HG03045 (cell line): ENCODE results near the gene STRIP1.
A peak's percentile ranks its signal among the peaks of the same experiment; 100 is the strongest.
"Not testable (repeated sequence)": the region's sequence is repeated elsewhere in the genome, so short reads cannot be mapped to it uniquely, and the experiment has no call there.

Experiments
- ATAC-seq: cut with Tn5 transposase; IDR thresholded peaks from one replicate; pipeline ENCODE4 v1.9.1; 2021; ENCODE audit warnings: mild to moderate bottlenecking, moderate library complexity; ENCODE audit not compliant: unreplicated experiment

Gene STRIP1

DNA sequence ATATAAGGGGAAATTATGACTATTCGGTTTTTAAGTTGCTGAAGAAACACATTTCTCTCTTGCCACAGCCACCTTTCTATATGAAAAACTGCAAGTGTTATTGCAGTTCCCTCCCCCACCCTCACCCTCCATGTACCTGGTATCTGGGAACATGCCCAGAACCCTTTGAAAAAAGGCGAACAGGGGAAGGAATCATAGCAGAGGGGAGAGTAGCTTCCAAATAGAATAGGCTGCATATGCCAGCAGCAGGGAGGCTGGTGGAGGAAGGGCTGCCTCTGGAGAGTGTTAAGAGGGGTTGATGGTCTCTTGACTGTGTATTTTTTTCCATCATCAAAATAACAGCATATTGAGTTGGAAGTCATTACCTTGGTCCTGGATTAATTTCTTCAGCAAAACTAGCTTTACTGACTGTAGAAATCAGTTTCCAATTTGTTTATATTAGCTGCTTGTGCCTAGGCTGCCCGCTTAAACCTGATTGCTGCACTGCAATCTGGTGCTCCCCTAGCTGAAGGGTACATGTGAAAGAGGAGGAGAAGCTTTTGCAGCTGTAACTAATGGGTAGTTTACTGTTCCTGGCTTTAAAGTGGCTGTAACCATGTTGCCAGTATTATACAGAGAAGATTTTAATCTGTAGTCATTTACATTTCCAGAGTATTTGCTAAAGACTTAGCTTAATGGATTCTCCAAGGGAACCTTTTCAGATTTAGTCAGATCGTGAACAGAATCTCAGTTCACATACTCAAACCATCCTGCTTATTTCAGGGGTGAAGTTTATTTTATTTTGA is 27.2 kb upstream of the STRIP1 start:
- no peak for ATAC-seq

DNA sequence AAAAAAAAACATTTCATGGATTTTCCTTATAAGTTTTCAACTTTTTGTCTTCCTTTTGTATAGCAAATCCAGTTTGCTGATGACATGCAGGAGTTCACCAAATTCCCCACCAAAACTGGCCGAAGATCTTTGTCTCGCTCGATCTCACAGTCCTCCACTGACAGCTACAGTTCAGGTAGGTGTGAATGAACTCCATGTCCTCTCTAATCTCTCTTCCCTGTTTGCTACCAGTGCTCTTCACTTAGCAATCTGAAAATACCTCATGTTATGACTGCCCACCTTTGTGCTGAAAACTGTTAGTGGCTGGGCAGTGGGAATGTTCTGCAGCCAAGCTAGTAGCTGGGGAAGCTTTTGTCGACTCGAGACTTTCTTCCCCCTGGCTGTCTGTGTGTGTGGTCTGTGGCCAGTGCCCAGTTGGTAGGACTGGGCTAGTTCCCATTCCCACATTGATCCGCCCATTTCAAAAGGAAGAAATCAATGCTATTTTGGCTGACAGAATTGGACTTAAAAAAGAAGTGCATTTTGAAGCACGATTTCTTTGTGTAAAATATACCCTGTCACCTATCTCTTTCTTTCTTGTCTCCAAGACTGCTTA is 25.4 kb upstream of the STRIP1 start:
- ATAC-seq: no peak

DNA sequence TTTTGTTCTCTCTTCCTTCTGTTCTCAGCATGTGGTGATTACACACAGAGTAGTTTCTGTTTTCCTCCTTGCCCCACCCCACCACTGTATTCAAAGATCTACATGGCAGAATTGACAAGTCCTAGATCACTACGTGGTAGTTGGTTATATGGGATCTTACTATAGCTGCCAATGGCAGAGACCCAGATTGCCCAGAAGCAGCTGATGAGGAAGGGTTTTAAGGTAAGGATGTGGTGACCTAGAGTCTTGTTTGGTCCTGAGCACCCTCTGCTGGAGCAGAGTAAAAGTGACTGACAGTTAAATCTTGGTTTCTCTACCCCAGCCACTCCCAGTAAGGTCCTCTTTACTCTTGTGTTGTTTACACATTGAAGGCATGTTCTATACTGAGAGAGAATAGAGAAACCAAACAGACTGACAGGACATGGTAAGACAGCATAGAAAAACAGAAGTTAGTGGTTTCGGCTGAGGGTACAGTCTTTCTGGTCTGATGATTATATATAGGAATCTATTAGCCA is 22.8 kb upstream of the STRIP1 start:
- peak; percentile 95 for ATAC-seq

DNA sequence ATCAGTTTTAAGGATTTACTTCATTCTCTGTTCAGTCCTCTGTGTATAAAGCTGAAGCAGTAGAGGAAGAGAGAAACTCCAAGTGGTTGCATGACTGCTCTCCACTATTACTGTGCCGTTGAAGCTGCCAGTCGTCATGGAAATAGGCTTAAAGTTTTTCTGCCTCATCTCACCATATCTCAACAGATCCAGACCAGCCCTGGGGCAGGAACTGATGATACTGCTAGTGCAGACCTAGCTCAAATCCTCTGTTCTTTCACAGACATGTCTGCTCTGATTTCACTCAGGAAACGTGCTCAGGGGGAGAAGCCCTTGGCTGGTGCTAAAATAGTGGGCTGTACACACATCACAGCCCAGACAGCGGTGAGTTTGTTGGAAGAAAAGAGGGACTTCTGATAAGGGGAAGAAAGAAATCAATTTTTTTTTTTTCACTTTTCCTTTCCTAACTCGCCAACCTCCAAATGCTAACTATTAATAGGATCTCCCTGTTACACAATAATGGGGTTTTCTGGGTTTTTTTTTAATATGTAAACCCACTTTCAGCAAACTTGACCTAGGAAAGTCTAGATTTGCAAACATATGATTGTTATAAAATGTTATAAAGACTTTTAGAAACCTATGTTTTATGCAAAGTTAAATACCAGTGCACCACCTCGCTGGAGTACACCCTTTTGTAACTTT is 22.2 kb upstream of the STRIP1 start:
- peak; percentile 56 for ATAC-seq

DNA sequence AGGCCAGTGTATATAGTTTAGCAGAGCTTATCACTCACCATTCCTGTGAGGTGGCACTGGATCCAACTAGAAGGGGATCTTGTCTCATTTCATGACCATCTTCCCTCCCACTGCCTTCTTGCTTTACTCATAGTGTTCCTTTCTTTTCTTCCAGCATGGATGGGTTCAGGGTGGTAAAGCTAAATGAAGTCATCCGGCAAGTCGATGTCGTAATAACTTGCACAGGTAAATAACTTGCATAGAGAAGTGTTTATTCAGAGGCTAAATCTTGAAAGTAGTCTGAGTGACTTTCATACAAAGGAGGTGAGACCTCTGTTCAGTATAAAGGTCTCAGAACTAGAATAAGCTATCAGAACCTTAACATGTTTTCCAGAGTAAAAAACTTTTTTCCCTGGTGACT is 16.6 kb upstream of the STRIP1 start:
- ATAC-seq: no peak

DNA sequence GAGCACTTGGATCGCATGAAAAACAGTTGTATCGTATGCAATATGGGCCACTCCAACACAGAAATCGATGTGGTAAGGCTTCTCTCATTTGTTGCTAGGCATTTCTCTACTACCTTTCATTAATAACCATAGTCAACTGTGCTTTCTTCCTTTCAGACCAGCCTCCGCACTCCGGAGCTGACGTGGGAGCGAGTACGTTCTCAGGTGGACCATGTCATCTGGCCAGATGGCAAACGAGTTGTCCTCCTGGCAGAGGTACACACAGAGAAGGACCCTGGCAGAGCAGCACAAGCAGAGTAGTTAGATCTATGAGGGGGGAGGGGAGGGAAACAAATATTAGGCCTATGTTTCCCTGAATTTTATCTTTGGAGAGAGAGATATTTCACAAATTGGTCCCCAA is 16.0 kb upstream of the STRIP1 start:
- no peak for ATAC-seq

DNA sequence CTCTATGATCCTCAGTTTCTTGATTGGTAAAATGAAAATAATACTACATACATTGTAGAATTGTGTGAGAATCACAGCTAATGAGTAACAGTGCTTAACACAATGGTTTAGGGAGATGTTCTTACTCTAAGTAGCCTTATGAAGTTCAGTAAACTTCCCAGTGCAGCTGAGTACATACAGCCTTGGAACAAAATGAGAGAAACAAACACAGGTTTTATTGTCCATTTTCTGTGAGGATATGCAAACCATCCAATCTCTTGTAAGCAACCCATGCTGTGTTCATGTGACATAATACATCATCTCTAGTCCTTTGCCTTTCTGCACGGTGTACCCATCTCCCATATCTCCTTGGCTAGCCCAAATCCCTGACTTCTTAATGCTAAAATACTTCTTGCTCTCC is 14.7 kb upstream of the STRIP1 start:
- no peak for ATAC-seq

DNA sequence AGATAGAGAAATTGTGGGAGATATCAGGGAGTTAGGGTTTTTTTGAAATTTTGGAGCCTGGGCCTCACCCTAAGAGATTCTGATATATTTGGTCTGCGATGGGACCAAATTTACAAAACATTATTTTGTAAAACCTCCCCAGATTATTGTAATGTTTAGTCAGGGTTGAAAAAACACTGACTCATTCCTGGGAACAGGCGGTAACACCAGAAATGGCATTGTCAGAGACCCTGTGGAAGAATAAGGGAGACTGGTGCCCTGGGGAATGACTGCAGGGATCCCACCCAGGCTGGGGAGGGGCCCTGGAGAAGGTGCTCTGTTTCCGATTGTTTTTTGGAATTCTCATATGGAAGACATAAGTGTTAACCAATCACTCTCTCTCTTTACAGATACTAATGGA is 13.1 kb upstream of the STRIP1 start:
- no peak for ATAC-seq

DNA sequence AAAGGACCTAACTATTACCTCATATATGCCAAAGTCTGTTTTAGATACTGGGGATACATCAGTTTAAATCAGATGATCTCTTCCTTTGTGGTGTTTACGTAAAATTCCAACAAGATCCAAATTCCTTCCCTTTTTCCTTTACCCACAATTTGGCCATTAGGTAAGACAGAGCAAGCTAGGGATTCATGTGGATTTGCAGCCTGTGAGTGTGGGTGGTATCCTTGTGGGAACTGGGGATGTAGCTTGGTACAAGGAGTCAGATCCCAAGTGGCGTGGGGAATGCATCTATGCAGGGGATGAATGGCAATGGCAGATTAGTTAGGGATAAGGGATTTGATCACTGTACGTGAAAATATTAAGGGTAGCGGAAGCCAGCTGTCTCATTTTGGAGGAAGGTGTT is 9.8 kb upstream of the STRIP1 start:
- ATAC-seq: no peak

DNA sequence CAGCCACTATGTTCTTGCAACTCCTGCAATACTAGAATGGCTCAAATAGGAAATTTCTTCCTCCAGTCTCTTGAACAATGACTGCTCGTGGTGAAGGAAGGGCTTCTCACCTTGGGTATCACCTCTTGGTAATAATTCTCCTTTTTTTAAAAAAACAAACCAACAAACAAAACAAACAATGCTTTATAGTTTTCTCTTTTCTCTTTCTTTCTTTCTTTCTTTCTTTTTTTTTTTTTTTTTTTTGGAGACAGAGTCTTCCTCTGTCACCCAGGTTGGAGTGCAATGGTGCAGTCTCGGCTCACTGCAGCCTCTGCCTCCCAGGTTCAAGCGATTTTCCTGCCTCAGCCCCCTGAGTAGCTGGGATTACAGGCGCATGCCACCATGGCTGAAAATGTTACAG is 3.7 kb upstream of the STRIP1 start:
- ATAC-seq: not testable (repeated sequence)

DNA sequence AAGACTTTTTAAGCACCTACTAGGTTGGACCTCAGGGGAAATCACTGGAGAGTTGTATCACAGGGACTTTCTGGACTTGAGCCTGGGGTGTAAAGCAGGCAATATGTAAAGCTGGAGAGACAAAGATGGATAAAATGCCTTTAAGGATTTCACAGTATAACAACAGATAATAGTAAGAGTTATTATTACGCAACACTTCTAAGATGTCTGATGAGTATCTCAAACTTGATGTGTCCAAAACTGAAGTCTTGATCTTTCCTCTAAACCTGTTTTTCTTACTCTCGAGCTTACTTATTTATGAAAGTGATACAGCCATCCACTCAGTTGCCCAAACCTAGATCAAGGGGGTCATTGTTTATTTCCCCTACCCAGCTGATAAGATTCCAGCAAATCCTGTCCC is 2.1 kb upstream of the STRIP1 start:
- no peak for ATAC-seq

DNA sequence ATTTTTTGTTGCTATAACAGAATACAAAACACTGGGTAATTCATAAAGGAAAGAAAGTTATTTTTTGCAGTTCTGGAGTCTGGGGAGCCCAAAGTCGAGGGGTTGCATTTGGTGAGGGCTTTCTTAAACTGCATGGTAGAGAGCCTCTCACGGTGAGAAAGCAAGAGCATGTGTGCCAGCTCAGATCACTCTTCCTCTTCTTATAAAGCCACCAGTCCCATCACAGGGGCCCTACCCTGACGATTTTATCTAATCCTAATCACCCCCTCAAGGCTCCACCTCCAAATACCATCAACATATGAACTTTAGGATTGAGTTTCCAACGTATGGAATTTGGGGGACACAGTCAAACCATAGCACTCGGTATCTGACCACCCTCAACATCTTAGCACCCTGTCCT is 1.0 kb upstream of the STRIP1 start:
- no peak for ATAC-seq

DNA sequence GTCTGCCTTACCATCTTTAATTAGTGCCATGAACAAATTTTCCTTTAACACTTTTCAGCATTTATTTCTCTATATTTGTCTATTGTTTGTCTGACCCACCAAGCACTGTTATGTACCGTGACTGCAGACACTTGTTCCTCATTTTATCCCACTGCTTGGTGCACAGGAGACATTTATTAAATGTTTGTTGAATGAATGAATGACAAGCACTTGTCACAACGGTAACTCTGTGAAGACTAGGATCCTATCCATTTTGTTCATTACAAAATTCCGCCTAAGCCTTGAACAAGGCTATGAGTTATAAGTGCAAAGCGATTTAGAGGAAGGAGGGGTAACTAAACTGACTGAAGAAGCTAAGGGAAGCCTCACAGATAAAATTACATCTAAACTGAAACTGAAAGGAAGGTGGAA is 379 bp upstream of the STRIP1 start:
- ATAC-seq: no peak

DNA sequence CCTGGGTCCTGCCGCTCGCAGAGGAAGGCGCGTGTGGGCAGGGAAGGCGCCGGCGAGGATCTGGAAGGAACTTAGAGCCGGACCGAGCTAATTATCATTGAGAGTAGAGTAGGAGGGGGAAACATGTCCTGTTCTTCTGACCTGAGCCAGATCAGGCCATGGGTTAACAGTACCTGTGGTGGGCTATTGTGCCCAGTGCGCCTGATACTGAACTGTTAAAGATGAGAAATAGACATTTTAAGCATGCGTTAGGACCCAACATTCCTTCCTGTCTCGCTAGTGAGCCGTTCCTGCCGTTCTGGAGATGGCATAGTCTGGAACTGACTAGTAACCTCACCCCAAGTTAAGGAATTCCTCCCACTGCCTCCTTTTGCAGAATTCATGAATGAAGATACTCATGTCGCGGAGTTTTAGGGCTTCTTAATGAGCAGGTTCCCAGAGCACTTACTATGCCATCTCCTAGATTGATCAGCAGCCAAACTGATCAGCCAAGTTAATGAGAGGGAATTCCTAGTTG is 870 bp downstream of the STRIP1 start:
- ATAC-seq: peak; percentile 16

DNA sequence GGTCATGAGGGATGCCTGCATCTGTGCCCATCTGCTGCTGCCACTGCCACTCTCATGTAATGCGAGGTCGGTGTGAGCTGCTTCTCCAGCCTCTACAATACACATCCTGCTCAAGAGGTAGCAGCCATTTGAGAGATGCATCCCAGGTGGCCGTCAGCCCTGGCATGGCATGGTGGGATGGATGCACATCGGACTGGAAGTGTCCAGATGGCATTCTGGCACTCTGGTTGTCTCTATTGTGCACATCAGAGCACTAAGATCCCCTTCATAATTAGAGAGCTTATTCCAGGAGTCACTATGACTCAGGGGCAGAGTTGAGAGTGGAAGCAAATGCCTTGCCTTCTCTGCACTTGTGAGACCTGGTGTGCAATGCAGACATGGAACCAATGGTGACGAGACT is 3.8 kb downstream of the STRIP1 start:
- no peak for ATAC-seq

DNA sequence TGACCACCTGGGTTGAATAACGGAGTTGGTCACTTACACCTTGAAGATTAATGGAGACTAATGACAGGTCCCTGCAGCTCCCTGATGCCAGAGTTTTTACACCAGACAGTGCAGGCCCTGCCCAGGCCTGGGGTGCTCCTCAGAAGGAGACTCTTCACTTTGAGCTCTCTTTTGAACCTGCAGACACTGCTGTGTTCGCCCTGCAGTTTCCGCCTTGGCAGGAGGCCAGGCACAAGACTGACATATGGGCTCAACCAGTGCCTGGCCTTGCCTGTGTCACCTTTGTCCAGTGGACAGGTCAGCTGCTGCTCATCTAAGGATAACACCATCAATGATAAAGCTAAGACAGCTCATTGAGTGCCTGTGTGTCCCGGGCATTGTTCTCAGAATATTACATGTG is 5.2 kb downstream of the STRIP1 start:
- no peak for ATAC-seq

DNA sequence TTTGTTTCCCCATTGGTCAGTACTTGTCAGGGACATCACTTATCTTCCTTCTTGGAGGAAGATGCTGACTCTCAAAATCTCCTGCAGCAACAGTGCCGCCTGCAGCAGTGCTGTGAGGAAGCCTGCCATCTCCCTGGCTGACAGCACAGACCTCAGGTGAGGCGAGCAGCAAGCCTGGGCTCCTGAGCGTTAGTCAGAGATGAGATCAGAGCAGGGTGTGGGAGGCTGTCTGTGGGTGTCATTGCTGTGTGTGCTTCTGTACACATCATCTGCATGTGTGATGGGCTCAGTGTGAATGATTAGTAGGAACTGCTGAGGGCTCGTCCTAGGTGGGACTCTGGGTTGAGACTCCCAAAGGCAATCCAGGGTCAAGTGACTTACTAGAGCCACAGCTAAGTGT is 6.1 kb downstream of the STRIP1 start:
- no peak for ATAC-seq

DNA sequence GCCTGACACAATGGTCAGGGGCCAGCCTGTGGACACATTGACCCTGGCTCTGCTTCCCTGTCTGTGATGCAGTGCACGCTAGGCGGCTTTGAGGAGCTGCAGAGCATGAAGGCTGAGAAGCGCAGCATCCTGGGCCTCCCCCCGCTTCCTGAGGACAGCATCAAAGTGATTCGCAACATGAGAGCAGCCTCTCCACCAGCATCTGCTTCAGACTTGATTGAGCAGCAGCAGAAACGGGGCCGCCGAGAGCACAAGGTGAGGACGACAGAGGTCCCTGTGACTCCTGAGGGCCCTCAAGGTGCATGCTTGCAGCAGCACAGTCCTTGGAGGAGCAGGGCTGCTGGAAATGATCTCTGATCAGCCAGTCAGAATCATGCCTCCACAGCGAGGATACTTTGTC is 8.6 kb downstream of the STRIP1 start:
- ATAC-seq: no peak

DNA sequence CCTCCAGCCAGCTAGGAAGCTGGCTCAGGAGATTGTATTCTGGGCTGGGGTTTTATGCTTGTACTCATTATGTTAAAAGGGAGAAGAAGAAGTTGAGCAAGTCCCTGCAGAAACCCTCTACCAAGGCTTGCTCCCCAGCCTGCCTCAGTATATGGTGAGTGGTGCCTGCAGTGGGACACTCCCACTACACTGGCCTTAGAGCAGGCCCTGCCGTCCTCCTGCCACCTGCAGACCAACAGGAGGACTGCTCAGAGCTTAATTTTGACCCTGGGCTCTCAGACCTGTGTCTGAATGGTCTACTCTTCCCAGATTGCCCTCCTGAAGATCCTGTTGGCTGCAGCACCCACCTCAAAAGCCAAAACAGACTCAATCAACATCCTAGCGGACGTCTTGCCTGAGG is 13.0 kb downstream of the STRIP1 start:
- ATAC-seq: no peak

DNA sequence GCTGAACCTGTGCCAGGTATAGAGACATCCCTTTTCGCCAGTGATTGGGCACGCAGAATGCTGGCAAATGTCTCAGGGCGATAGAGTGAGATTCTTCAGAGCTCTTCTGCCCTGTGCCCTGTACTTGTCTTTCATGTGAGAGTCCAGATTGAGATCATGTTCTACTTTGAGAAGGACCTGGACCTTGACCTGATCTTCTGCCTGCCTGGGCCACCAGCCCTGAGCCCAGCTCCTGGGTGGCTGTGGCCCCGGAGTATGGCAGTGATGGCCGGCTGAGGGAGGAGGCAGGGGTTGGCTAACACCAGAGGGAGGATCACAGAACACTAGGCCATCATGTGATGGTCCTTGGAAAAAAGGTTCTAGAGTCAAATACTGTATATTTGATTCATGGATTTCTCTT is 13.8 kb downstream of the STRIP1 start:
- ATAC-seq: no peak

DNA sequence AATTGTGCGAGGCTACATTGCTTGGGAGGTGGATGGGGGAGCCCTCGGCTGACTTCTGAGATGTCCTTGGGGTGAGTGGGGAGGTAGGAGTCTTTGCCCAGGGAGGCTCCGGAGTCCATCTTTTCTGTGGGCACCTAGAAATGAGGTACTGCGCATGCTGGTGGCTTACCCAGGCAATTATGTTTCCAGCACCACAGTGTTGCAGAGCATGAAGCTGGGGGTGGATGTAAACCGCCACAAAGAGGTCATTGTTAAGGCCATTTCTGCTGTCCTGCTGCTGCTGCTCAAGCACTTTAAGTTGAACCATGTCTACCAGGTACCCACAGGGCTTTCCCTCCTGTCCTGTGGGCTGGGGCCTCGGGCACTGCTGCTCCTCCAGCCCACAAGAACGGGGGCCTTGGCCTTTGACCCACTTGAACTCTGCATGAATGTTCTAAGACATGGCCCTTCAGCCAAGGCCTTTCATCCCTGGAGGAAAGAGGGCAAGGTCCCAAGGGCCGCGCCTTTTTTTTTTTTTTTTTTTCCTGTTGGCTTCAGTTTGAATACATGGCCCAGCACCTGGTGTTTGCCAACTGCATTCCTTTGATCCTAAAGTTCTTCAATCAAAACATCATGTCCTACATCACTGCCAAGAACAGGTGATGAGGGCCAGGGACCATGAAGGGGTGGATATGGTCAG is 14.6 kb downstream of the STRIP1 start:
- ATAC-seq: no peak
